22Rv1 (cell line): ENCODE measurements around the gene PNPLA7.

ENCODE experiments used
- CTCF ChIP-seq: fragments of 450-650 bp; IDR thresholded peaks from 2 replicates; pipeline ENCODE4 v1.5.1; 2017; ENCODE audit warnings: mild to moderate bottlenecking
- ZFX ChIP-seq: fragments of 450-650 bp; IDR thresholded peaks from 2 replicates; pipeline ENCODE4 v1.6.1; 2017; ENCODE audit warnings: antibody characterized with exemption, borderline replicate concordance

GRCh38 chr9:137458194-137459151 is 91.7 kb downstream of the PNPLA7 start:
- no peak for TF ChIP-seq CTCF
- no peak for TF ChIP-seq ZFX
